ENCODE measurements around the gene DDT.
"Not testable (repeated sequence)": the region's sequence is repeated elsewhere in the genome, so short reads cannot be mapped to it uniquely, and the experiment has no call there.

Gene DDT

DNA sequence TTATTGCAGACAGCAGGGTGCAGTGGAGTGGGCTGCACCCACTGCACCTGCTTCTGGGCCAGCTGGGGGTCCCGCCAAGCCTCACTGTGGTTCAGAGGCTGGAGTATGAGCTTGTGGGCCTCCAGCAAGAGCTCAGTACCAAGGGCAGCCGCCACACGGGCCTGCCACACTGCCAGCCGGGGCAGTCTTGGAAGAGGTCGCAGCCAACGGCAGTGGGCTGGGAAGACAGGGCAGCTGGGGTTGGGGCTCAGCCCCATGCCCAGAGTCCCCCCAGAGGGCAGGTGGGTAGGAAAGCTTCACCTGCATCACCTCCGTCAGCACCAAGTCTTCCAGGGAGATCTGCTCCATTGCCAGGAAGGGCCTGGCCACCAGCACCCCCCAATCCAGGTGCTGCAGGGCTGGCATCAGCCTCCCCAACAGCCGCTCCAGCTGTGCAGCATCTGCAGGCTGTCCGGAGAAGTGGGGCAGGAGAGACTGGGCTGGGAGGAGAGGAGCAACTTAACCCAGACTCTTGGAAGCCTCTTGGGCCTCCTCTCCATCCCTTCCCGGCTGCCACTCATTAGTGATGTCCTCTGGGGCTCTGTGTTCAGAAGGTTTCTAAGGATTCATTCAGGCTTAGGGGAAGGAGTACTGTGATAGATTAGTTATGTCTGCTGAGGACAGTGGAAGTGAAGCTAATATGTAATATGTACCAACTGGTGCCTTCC lies 32.1 kb upstream of the DDT start:
- DNase-seq (ENCODE audit: low read depth), result no peak
- TF ChIP-seq, protein P1, sequence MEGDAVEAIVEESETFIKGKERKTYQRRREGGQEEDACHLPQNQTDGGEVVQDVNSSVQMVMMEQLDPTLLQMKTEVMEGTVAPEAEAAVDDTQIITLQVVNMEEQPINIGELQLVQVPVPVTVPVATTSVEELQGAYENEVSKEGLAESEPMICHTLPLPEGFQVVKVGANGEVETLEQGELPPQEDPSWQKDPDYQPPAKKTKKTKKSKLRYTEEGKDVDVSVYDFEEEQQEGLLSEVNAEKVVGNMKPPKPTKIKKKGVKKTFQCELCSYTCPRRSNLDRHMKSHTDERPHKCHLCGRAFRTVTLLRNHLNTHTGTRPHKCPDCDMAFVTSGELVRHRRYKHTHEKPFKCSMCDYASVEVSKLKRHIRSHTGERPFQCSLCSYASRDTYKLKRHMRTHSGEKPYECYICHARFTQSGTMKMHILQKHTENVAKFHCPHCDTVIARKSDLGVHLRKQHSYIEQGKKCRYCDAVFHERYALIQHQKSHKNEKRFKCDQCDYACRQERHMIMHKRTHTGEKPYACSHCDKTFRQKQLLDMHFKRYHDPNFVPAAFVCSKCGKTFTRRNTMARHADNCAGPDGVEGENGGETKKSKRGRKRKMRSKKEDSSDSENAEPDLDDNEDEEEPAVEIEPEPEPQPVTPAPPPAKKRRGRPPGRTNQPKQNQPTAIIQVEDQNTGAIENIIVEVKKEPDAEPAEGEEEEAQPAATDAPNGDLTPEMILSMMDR (IDR thresholded peaks at IDR 0.05; ENCODE audit: low read depth, low read length), result no peak
- TF ChIP-seq, protein P2, sequence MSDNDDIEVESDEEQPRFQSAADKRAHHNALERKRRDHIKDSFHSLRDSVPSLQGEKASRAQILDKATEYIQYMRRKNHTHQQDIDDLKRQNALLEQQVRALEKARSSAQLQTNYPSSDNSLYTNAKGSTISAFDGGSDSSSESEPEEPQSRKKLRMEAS (IDR thresholded peaks at IDR 0.05; ENCODE audit: low read depth, low read length), result no peak
- TF ChIP-seq POLR2A (IDR thresholded peaks at IDR 0.05; ENCODE audit: extremely low read depth, insufficient read length), result no peak
- TF ChIP-seq MYC (IDR thresholded peaks at IDR 0.05; ENCODE audit: low read depth, low read length), result no peak
- H3K4me3 ChIP-seq (ENCODE audit: low read depth, low read length), result no peak overlapping the region

DNA sequence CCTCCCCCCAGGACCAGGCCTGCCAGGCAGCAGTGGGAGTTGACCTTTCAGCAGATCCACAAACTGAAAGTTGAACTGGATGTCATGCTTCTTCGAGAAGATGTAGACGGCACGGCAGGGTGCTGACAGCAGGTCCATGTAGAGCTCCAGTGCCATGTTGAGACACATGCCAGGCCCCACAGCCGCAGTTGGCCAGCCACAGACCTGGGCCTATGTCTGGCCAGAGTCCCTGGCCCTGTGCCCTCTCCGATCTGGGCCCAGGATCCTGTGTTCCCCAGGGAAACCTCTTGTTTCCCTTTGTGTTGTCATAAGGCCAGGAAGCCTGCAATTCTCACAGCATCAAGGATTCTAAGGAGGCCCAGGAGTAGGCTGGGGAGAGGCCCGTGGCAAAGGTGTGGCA lies 31.0 kb upstream of the DDT start, which contains the start of gene GSTT4:
Gene GSTT4 (minus strand): TSS at position 253 of the 400 bp plus-strand sequence. CDS start 97 bp downstream, at position 156.
- H3K4me3 ChIP-seq (ENCODE audit: low read depth, low read length), result no peak within 1 kb of the TSS
- DNase-seq (ENCODE audit: low read depth), result no peak
- TF ChIP-seq, protein P1 (IDR thresholded peaks at IDR 0.05; ENCODE audit: low read depth, low read length), result no peak
- TF ChIP-seq POLR2A (IDR thresholded peaks at IDR 0.05; ENCODE audit: extremely low read depth, insufficient read length) (no peak), MYC (IDR thresholded peaks at IDR 0.05; ENCODE audit: low read depth, low read length) (no peak)
- TF ChIP-seq, protein P2 (IDR thresholded peaks at IDR 0.05; ENCODE audit: low read depth, low read length), result no peak

DNA sequence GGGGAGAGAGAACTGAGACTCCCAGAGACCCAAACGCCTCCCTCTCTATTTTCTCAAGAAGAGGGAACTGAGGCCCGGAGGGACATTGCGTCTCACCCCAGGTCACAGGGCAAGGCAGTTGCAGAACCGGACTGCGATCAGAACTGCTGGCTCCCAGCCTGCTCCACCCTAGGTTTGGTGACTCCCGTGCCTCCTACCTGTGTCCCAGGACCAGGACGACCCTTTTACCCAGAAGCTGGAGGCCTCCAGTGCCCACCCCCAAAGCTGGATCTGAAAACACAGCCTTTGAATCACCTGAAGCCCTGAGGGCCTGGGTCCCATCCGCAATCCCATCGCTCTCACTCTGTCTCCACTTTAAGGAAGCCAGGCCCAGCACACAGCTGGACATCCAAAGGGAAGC lies 29.6 kb upstream of the DDT start:
- H3K4me3 ChIP-seq (ENCODE audit: low read depth, low read length), result no peak overlapping the region
- DNase-seq (ENCODE audit: low read depth), result no peak
- no peak for TF ChIP-seq MYC (IDR thresholded peaks at IDR 0.05; ENCODE audit: low read depth, low read length)
- TF ChIP-seq, protein P2 (IDR thresholded peaks at IDR 0.05; ENCODE audit: low read depth, low read length), result no peak

DNA sequence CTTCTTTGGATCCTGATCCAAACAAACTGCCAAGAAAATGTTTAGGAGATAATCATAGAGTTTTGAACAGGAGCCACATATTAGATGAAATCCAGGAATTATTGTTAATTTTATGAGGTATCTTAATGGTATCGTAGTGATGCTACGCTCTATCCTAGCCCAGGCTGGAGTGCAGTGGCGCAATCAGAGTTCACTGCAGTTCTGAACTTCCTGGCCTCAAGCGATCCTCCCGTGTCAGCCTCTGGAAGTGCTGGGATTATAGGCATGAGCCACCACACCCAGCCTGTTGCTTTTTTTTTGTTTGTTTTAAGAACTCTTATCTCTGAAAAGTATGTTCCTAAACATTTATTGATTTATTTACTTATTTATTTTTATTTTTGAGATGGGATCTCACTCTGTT lies 28.6 kb upstream of the DDT start:
- H3K4me3 ChIP-seq (ENCODE audit: low read depth, low read length), result no peak overlapping the region
- TF ChIP-seq POLR2A (IDR thresholded peaks at IDR 0.05; ENCODE audit: extremely low read depth, insufficient read length) (no peak), MYC (IDR thresholded peaks at IDR 0.05; ENCODE audit: low read depth, low read length) (no peak)
- TF ChIP-seq, protein P1 (IDR thresholded peaks at IDR 0.05; ENCODE audit: low read depth, low read length), result no peak
- TF ChIP-seq, protein P2 (IDR thresholded peaks at IDR 0.05; ENCODE audit: low read depth, low read length), result no peak
- no peak for DNase-seq (ENCODE audit: low read depth)

DNA sequence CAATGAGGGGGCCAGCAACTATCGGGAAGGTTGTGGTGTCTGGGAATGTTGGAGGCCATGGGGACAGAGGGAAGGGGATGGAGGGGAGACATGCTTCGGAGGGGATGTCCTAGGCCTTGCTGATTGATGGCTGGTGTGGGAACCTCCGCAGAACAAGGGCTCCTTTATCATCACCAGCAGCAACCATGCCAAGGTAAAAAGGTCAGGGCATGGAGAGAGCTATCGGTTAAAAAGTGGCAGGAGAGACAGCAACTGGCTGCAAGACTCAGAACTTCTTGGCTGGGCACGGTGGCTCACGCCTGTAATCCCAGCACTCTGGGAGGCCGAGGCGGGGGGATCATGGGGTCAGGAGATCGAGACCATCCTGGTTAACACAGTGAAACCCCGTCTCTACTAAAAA lies 28.0 kb upstream of the DDT start:
- DNase-seq (ENCODE audit: low read depth), result no peak
- TF ChIP-seq, protein P2 (IDR thresholded peaks at IDR 0.05; ENCODE audit: low read depth, low read length), result no peak
- TF ChIP-seq, protein P1 (IDR thresholded peaks at IDR 0.05; ENCODE audit: low read depth, low read length), result no peak
- TF ChIP-seq MYC (IDR thresholded peaks at IDR 0.05; ENCODE audit: low read depth, low read length) (no peak), POLR2A (IDR thresholded peaks at IDR 0.05; ENCODE audit: extremely low read depth, insufficient read length) (no peak)

DNA sequence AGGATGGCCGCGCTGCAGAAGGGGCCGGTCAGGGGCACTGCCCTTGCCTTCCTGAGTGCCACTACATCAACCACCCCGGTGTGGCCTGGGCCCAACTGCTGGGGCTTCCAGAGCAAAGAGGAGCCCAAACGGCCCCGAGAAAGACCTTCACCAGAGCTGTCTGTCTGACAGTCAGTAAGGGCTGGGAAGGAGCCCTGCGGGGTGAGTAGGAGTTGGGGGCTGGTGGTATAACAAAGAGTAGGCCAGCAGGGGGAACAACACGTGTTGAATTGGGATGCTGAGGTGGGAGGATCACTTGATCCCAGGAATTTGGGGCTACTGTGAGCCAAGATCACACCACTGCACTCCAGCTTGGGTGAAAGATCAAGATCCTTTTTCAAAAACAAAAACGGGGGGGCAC lies 27.1 kb upstream of the DDT start:
- no peak overlapping the region for H3K4me3 ChIP-seq (ENCODE audit: low read depth, low read length)
- TF ChIP-seq, protein P2 (IDR thresholded peaks at IDR 0.05; ENCODE audit: low read depth, low read length), result no peak
- TF ChIP-seq POLR2A (IDR thresholded peaks at IDR 0.05; ENCODE audit: extremely low read depth, insufficient read length) (no peak), MYC (IDR thresholded peaks at IDR 0.05; ENCODE audit: low read depth, low read length) (no peak)
- TF ChIP-seq, protein P1 (IDR thresholded peaks at IDR 0.05; ENCODE audit: low read depth, low read length), result no peak
- no peak for DNase-seq (ENCODE audit: low read depth)

More for the DNA sequence above, 28.0 kb upstream of the DDT start:
- no peak overlapping the region for H3K4me3 ChIP-seq (ENCODE audit: low read depth, low read length)

DNA sequence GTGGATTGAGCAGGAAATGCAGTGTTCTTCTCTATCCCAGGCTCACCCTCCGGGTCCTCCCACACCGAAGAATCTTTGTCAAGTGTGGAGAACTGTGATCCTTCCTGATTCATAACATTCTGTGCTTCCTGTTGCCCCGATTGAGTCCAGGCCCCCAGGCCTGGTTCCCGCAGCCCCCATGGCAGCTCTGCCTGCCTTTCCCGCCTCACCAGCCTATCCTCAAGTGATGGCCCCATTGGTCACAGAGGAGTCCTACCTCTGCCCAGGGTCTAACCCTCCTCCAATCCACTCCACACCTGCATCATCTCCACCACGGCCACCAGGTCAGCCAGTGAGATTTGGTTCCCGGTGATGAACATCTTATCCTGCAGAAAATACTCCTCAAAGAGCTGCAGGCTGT lies 25.5 kb upstream of the DDT start:
- not testable (repeated sequence) for DNase-seq (ENCODE audit: low read depth); H3K4me3 ChIP-seq (ENCODE audit: low read depth, low read length)
